GM06990 (cell line): ENCODE results near the gene GRIA1.

Source experiments
- DNase-seq: peaks from one replicate; pipeline ENCODE4 v3.0.0-alpha.2; 2011; ENCODE audit not compliant: insufficient read length; ENCODE audit errors: extremely low read depth
- H3K27me3 ChIP-seq: replicated peaks from 2 replicates; pipeline ENCODE4 v1.6.0; 2011; ENCODE audit warnings: low read length; ENCODE audit not compliant: control insufficient read depth, insufficient read depth
- H3K36me3 ChIP-seq: 2 replicates; pipeline ENCODE4 v1.5.1; 2011; ENCODE audit warnings: low read length; ENCODE audit not compliant: control insufficient read depth, insufficient read depth
- H3K4me3 ChIP-seq: replicated peaks from 2 replicates; pipeline ENCODE4 v1.5.1; 2011; ENCODE audit warnings: low read depth, mild to moderate bottlenecking, control low read depth, low read length
- TF ChIP-seq, protein P1 (sequence below): IDR thresholded peaks from 2 replicates; pipeline ENCODE4 v1.5.1; 2011; ENCODE audit warnings: low read length, control low read depth, mild to moderate bottlenecking, inconsistent platforms; ENCODE audit not compliant: insufficient read depth, poor library complexity, severe bottlenecking

Gene GRIA1

DNA sequence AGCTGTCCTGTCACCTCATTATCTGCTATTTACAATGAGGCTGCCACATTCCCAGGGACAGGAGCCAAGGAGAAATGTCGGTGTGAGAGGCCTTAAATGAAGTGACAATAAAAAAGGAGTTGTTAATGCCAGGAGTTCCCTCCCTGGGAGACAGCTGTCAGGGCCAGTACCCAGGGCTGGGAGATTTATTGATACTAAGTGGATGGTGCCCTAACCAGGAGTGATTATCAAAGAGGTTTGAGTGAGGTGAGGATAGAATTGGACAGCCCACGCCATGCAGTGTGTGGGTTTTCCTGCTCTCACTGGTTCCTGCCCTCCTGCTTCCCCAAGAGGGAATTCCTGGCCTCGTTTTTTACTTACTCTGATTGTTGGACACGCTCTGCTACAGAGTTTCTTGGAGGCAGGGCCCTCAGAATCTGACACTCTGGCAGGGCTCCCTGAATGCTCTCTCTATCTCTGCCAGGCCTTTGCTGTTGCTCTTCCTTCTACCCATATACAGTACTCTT, 150.8 kb downstream of the GRIA1 start:
- TF ChIP-seq, protein P1, sequence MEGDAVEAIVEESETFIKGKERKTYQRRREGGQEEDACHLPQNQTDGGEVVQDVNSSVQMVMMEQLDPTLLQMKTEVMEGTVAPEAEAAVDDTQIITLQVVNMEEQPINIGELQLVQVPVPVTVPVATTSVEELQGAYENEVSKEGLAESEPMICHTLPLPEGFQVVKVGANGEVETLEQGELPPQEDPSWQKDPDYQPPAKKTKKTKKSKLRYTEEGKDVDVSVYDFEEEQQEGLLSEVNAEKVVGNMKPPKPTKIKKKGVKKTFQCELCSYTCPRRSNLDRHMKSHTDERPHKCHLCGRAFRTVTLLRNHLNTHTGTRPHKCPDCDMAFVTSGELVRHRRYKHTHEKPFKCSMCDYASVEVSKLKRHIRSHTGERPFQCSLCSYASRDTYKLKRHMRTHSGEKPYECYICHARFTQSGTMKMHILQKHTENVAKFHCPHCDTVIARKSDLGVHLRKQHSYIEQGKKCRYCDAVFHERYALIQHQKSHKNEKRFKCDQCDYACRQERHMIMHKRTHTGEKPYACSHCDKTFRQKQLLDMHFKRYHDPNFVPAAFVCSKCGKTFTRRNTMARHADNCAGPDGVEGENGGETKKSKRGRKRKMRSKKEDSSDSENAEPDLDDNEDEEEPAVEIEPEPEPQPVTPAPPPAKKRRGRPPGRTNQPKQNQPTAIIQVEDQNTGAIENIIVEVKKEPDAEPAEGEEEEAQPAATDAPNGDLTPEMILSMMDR = no peak
- H3K36me3 ChIP-seq = no peaks in the 10 kb centered on the region
- no peak for DNase-seq

DNA sequence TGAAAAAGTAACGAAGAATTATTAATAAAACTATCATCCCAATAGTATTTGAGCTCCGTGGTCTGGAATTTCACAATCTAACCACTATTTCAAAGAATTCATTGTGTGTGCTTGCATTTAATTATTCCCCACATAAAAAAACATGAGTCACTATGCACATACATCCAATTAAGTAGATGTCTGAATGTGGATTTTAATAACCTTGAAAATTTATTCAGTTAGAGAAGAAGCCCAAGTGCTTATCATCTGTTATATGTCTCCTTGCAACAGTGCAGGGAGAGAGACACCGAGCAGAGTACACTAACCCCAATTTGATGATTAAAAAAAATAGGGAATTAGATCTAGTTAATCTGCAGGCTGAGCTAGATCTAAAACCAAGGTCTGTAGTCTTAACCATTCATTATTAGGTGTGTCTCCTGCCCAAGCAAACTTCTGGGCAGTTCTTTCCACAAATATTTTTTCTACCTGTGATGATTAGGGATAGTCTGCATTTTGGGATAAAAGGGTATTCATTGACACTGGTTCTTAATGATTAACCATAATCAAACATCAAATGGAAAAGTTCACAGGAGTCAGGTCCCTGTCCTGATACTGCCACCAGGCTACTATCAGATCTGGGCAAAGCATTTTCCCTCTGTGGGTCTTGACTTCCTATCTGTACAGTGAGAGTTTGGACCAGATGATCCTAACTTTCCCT, 164.2 kb downstream of the GRIA1 start:
- H3K36me3 ChIP-seq = no peaks in the 10 kb centered on the region
- TF ChIP-seq, protein P1 = no peak
- no peak for DNase-seq
- no peaks in the 10 kb centered on the region for H3K27me3 ChIP-seq
- no peak overlapping the region for H3K4me3 ChIP-seq

More for the DNA sequence above, 150.8 kb downstream of the GRIA1 start:
- Histone ChIP-seq H3K27me3 (no peaks in the 10 kb centered on the region; the same call in none of the 2 replicates), H3K4me3 (no peak overlapping the region)

DNA sequence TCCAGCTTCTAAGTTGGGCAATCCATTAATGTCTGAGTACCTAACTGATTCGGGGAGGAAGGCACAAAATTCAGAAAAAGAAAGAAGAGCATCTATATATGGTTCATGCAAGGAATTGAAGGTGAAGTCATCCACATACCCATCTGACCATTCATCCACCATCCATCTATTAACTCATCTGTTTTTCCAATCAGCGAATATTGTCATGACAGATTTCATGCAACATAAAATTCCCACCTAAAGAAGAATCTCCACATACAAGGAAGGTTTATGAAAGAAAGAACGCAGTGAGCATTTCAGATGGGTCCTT, 164.7 kb downstream of the GRIA1 start:
- TF ChIP-seq, protein P1 = no peak
- no peak for DNase-seq
- H3K27me3 ChIP-seq = no peaks in the 10 kb centered on the region

DNA sequence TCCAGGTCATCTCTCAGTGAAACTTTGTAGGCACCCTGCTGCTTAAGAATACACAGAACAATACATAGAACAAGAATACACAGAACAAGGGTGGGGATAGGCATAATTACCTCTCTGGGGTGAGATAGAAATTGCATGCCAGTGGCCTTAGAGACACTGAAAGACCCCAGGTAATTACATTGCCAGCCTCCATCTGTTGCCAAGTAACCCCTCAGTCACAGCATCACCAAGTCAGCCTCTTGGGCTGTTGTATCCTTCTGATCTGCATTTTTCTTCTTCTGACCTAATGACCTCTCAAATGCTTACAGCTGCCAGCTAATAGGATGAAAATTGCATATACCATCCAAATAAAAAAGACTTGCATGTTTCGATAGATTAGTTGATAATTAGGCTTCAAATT, 167.7 kb downstream of the GRIA1 start:
- no peak overlapping the region for H3K4me3 ChIP-seq
- no peak for DNase-seq
- H3K27me3 ChIP-seq = no peaks in the 10 kb centered on the region
- no peaks in the 10 kb centered on the region for H3K36me3 ChIP-seq
- TF ChIP-seq, protein P1 = no peak

More for the DNA sequence above, 164.7 kb downstream of the GRIA1 start:
- Histone ChIP-seq H3K36me3 (no peaks in the 10 kb centered on the region), H3K4me3 (no peak overlapping the region)

DNA sequence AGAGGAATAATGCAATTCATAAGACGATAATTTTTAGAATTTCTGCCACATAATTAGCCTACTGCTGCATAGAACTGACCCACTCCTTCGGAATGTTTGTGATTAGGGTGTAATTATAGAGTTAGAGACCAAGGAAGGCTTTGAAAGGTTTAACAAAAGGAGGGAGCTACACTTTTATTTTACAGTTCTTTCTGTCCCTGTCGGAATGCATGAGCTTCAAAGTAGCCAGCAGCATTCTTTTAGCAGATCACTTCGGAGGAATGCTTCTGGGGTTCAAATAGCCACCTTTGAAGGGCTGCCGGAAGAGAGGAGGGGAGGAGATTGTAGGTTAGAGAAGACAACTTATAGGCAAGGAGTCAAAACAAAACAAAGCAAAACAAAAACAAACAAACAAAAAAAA, 168.1 kb downstream of the GRIA1 start:
- H3K36me3 ChIP-seq = no peaks in the 10 kb centered on the region
- no peak overlapping the region for H3K4me3 ChIP-seq
- H3K27me3 ChIP-seq = no peaks in the 10 kb centered on the region
- TF ChIP-seq, protein P1 = no peak
- DNase-seq = no peak
